CD4-positive, alpha-beta T cell treated with Interferon gamma for 1 hour (primary cell): ENCODE measurements around the gene ZNF493.

Experiments used
- DNase-seq: peaks from one replicate; pipeline ENCODE4 v3.0.0-alpha.2; 2020

ZNF493 gene

GRCh38 chr19:21396893-21397572 lies at the start of gene ZNF493:
ZNF493 (plus strand) TSS chr19:21397133; CDS start chr19:21397238, 105 bp downstream.
- peak; percentile 90 for DNase-seq

GRCh38 chr19:21352830-21353229 lies 44.1 kb upstream of the ZNF493 start:
- DNase-seq, result no peak

- peak; percentile 85 for DNase-seq
Measured at GRCh38 chr19:21358768-21359451, 38.0 kb upstream of the ZNF493 start, which contains the start of gene ZNF738. ZNF738 (plus strand) TSS chr19:21359000; CDS start chr19:21359141, 141 bp downstream.

- no peak for DNase-seq
Measured at GRCh38 chr19:21362291-21362690, 34.6 kb upstream of the ZNF493 start.

GRCh38 chr19:21383980-21384582 lies 12.9 kb upstream of the ZNF493 start:
- DNase-seq, result no peak

GRCh38 chr19:21396121-21396520 lies 812 bp upstream of the ZNF493 start:
- no peak for DNase-seq

GRCh38 chr19:21398851-21399250 lies 1.9 kb downstream of the ZNF493 start:
- DNase-seq, result no peak

- no peak for DNase-seq
Measured at GRCh38 chr19:21402303-21402985, 5.5 kb downstream of the ZNF493 start.

GRCh38 chr19:21410166-21410565 lies 13.2 kb downstream of the ZNF493 start:
- no peak for DNase-seq

GRCh38 chr19:21422244-21422643 lies 25.3 kb downstream of the ZNF493 start:
- DNase-seq, result no peak

- no peak for DNase-seq
Measured at GRCh38 chr19:21423057-21424041, 26.4 kb downstream of the ZNF493 start.

- no peak for DNase-seq
Measured at GRCh38 chr19:21430675-21431074, 33.7 kb downstream of the ZNF493 start.

- DNase-seq, result no peak
Measured at GRCh38 chr19:21432590-21432989, 35.7 kb downstream of the ZNF493 start.

- DNase-seq, result no peak
Measured at GRCh38 chr19:21434516-21434915, 37.6 kb downstream of the ZNF493 start.

- DNase-seq, result no peak
Measured at GRCh38 chr19:21434967-21435544, 38.1 kb downstream of the ZNF493 start.

GRCh38 chr19:21439201-21439751 lies 42.3 kb downstream of the ZNF493 start:
- DNase-seq, result no peak

GRCh38 chr19:21440321-21440720 lies 43.4 kb downstream of the ZNF493 start:
- DNase-seq, result no peak

GRCh38 chr19:21451187-21451586 lies 54.3 kb downstream of the ZNF493 start:
- DNase-seq, result no peak

GRCh38 chr19:21454901-21455300 lies 58.0 kb downstream of the ZNF493 start:
- DNase-seq, result no peak

GRCh38 chr19:21460686-21461085 lies 63.8 kb downstream of the ZNF493 start:
- DNase-seq, result no peak

GRCh38 chr19:21462540-21462939 lies 65.6 kb downstream of the ZNF493 start:
- DNase-seq, result no peak
